Vagina (tissue), 2 donors: ENCODE data around the gene NSMCE4A. TPM values are rescaled to one million over a fixed set of nuclear protein-coding genes. Genes with fewer than 3 reads are reported as not detected.
A peak's percentile ranks its signal among the peaks of the same experiment; 100 is the strongest.

Source experiments
- DNase-seq, 2 donors: peaks; one replicate each; pipeline ENCODE4 v3.0.0-alpha.2; 2017; ENCODE audit errors: extremely low spot score in 2 of 2
- H3K27ac ChIP-seq: fragments of 200-600 bp; sonication (generic); one replicate; pipeline ENCODE4 v1.5.1; 2019
- H3K27me3 ChIP-seq: fragments of 200-600 bp; sonication (generic); one replicate; pipeline ENCODE4 v1.5.1; 2019
- H3K36me3 ChIP-seq, 2 donors: fragments of 200-600 bp; sonication (generic); one replicate each; pipeline ENCODE4 v1.5.1; 2017 to 2019
- H3K4me1 ChIP-seq: fragments of 200-600 bp; sonication (generic); one replicate; pipeline ENCODE4 v1.5.1; 2019
- H3K4me3 ChIP-seq, 2 donors: fragments of 200-600 bp; sonication (generic); 1 replicate in 1 of 2; 2 replicates in 1 of 2; pipeline ENCODE4 v1.5.1; 2016 to 2019
- H3K9me3 ChIP-seq: fragments of 200-600 bp; sonication (generic); one replicate; pipeline ENCODE4 v1.5.1; 2019
- POLR2A ChIP-seq, 2 donors: fragments of 450-650 bp; IDR thresholded peaks; one replicate each; pipeline ENCODE4 v1.6.1; 2017; ENCODE audit warnings: antibody characterized with exemption in 2 of 2, mild to moderate bottlenecking in 2 of 2, moderate library complexity in 2 of 2
- POLR2AphosphoS5 ChIP-seq, 2 donors: sonication (generic); formaldehyde crosslinking; IDR thresholded peaks; one replicate each; pipeline ENCODE4 v1.9.0; 2017; ENCODE audit warnings: antibody characterized with exemption in 2 of 2, mild to moderate bottlenecking in 2 of 2, low read depth in 1 of 2; ENCODE audit not compliant: insufficient read depth in 1 of 2
- intact Hi-C: fragments of 100-400 bp; cut with DNase I; formaldehyde crosslinking; loops from one replicate; pipeline ENCODE4 v1.15.1; 2023
- total RNA-seq: library from RNA; depleted of rRNA; stranded (reverse); fragments of >200 nt; gene quantifications from one replicate; pipeline ENCODE4 v1.2.3, GENCODE V29; 2016
- TF ChIP-seq, protein P1 (sequence below), 3 experiments: fragments of 450-650 bp in 2 of 3; fragments of 200-600 bp in 1 of 3; sonication (generic) in 1 of 3; IDR thresholded peaks; one replicate each; pipeline ENCODE4 v1.5.1; 2017 to 2019; ENCODE audit warnings: antibody characterized with exemption in 3 of 3, mild to moderate bottlenecking in 2 of 3, moderate library complexity in 2 of 3

The NSMCE4A gene
- total RNA-seq, 1 donor from 2014 or later, result 80.8 TPM

DNA sequence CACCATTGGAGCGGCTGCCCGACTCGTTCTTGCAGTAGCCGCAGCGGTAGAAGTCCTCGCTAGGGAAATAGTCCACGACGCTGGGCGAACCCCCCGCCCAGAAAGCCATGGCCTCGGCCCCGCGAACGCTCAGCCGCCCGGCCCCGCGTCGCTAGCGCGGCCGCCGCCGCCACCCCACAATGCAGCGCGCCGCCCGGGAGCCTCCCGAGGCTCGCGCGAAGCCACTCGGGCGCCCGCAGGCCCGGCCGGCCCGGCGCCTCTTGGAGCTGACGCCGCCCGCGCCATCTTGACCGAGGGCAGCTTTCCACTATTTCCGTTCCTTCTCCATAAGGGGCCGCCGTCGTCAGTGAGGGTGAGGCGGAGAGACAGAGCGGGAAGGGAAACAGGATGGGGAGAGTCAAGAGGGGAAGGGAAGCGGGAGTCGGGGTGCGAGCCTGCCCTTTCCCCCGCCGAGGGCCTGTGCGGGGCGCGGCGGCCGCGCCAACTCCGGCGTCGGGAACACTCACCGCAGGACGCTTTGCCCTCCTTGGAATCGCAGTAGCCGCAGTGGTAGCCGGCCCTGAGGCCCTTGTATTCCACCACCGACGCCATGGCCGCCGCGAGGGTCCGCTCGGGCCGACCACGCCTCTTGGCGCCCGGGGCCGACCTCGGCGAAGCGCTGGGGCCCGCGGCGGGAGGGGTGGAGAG, 47.0 kb downstream of the NSMCE4A start, which contains the start of gene ATE1:
TSS of gene ATE1 (minus strand) at position 191 of the 687 bp plus-strand sequence. CDS start at position 109, 82 bp downstream.
- Histone ChIP-seq H3K27ac (peak within 1 kb of the TSS; percentile 98), H3K36me3 (peaks cover 0 to 4% of the 10 kb centered on the region in 2 donors), H3K27me3 (no peaks in the 10 kb centered on the region), H3K4me3 (peak within 1 kb of the TSS; percentile 94 to 96), H3K4me1 (peaks cover 19% of the 10 kb centered on the region), H3K9me3 (no peaks in the 10 kb centered on the region)
- intact Hi-C loops, result loop anchor here (5.0 kb wide), 1 partner anchor 184 kb away; no protein-coding TSS in a partner anchor
- DNase-seq, result peak in 1 of 2 donors; percentile 90
- TF ChIP-seq POLR2AphosphoS5 (IDR thresholded peaks at IDR 0.05; ENCODE audit: insufficient read depth in 1 of 2, low read depth in 1 of 2) (peak in 1 of 2 donors; percentile 83), POLR2A (IDR thresholded peaks at IDR 0.05) (peak in 1 of 2 donors; percentile 66)
- TF ChIP-seq, protein P1, sequence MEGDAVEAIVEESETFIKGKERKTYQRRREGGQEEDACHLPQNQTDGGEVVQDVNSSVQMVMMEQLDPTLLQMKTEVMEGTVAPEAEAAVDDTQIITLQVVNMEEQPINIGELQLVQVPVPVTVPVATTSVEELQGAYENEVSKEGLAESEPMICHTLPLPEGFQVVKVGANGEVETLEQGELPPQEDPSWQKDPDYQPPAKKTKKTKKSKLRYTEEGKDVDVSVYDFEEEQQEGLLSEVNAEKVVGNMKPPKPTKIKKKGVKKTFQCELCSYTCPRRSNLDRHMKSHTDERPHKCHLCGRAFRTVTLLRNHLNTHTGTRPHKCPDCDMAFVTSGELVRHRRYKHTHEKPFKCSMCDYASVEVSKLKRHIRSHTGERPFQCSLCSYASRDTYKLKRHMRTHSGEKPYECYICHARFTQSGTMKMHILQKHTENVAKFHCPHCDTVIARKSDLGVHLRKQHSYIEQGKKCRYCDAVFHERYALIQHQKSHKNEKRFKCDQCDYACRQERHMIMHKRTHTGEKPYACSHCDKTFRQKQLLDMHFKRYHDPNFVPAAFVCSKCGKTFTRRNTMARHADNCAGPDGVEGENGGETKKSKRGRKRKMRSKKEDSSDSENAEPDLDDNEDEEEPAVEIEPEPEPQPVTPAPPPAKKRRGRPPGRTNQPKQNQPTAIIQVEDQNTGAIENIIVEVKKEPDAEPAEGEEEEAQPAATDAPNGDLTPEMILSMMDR (IDR thresholded peaks at IDR 0.05), result no peak

DNA sequence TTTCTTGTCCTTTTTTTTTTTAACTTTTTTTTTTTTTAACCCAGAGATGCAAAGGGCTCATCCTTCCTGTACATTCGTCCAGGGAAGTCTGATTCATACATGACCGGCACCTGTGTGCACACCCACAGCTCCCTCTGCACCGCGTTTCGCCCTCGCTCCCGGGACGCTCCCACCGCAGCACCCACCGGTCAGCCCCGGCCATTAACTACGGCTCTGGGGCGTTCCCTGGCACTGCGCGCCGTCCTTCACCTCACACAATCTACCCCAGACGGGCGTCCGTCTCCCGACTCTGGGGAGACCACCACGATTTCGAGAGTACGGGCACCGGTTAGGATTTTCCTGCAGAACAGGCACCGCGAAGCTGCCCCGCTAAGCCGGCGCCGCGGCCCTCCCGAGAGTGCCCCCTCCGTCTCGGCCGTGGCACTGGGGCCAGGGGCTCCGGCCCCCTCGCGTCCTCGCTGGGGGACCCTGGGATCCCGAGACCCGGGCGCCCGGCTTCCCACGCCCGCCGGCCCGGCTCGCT, 47.6 kb downstream of the NSMCE4A start:
- no peak for DNase-seq
- TF ChIP-seq POLR2AphosphoS5 (IDR thresholded peaks at IDR 0.05; ENCODE audit: insufficient read depth in 1 of 2, low read depth in 1 of 2) (peak in 1 of 2 donors; percentile 52), POLR2A (IDR thresholded peaks at IDR 0.05) (no peak)
- Histone ChIP-seq H3K36me3 (peaks cover 0 to 5% of the 10 kb centered on the region in 2 donors), H3K4me3 (peak overlapping the region; percentile 94 to 96), H3K4me1 (peaks cover 19% of the 10 kb centered on the region), H3K9me3 (no peaks in the 10 kb centered on the region), H3K27me3 (no peaks in the 10 kb centered on the region), H3K27ac (peak overlapping the region; percentile 98)
- intact Hi-C loops, result loop anchor here (5.0 kb wide), 1 partner anchor 185 kb away; no protein-coding TSS in a partner anchor

DNA sequence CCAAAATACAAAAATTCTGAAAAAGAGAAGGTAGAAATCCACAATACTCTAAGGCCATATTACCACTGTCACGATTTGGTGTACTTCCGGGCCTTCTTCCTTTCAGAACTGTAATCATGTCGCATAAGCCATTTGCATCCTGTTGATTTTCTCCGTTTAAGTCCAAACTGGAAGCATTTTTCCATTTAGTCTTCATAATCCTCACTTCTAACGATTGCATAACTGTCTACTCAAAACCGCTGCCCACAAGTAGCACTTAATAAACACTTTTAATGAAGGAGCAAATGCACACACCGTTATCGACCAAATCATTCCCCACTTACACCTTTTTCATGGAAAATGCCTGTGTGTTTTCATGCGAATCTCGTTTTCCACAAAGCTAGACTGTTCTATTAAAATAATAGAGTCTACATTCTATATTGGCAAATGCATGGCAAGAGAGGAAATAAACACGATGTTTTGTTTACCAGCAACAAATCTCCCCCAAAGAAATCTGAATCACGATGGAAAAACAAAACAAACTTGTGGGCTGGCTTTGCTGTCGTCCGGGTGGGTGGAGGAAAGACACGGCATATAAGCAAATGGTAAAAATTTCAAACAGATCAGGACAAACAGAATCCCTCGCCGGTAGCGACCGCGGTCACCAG, 48.2 kb downstream of the NSMCE4A start:
- Histone ChIP-seq H3K36me3 (peaks cover 0 to 5% of the 10 kb centered on the region in 2 donors), H3K4me3 (peak overlapping the region; percentile 94 to 96), H3K9me3 (no peaks in the 10 kb centered on the region), H3K4me1 (peaks cover 19% of the 10 kb centered on the region), H3K27me3 (no peaks in the 10 kb centered on the region), H3K27ac (peak overlapping the region; percentile 98)
- no peak for DNase-seq
- TF ChIP-seq POLR2AphosphoS5 (IDR thresholded peaks at IDR 0.05; ENCODE audit: insufficient read depth in 1 of 2, low read depth in 1 of 2) (no peak), POLR2A (IDR thresholded peaks at IDR 0.05) (no peak)
- TF ChIP-seq, protein P1 (IDR thresholded peaks at IDR 0.05), result no peak
- intact Hi-C loops, result loop anchor here (5.0 kb wide), 1 partner anchor 186 kb away; no protein-coding TSS in a partner anchor

DNA sequence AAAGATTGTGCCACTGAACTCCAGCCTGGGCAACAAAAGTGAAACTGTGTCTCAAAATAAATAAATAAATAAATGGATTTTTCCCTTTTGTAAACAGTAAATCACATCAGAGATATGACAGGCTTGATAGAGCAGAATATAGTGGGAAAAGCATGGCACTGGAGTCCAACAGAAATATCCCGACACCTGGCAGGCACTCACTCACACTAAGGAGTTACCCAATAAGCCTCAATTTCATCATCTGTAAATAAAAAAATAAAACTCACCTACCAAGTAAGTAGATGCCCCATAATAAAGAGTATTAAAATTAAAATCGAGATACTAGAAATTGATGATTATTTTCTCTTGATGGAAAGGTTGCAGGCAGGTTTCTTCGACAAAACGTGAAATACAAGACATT, 48.9 kb downstream of the NSMCE4A start:
- TF ChIP-seq POLR2AphosphoS5 (IDR thresholded peaks at IDR 0.05; ENCODE audit: insufficient read depth in 1 of 2, low read depth in 1 of 2), result no peak
- TF ChIP-seq, protein P1 (IDR thresholded peaks at IDR 0.05), result no peak
- no peak for TF ChIP-seq POLR2A (IDR thresholded peaks at IDR 0.05)
- no peak for DNase-seq
- peaks cover 19% of the 10 kb centered on the region for H3K4me1 ChIP-seq
- intact Hi-C loops, result loop anchor here (5.0 kb wide), 1 partner anchor 186 kb away; no protein-coding TSS in a partner anchor
- H3K36me3 ChIP-seq, result peaks cover 0 to 5% of the 10 kb centered on the region in 2 donors
- no peaks in the 10 kb centered on the region for H3K9me3 ChIP-seq
- H3K4me3 ChIP-seq, result peak overlapping the region in 1 of 2 donors; percentile 96
- H3K27me3 ChIP-seq, result no peaks in the 10 kb centered on the region
- H3K27ac ChIP-seq, result peak overlapping the region; percentile 98

DNA sequence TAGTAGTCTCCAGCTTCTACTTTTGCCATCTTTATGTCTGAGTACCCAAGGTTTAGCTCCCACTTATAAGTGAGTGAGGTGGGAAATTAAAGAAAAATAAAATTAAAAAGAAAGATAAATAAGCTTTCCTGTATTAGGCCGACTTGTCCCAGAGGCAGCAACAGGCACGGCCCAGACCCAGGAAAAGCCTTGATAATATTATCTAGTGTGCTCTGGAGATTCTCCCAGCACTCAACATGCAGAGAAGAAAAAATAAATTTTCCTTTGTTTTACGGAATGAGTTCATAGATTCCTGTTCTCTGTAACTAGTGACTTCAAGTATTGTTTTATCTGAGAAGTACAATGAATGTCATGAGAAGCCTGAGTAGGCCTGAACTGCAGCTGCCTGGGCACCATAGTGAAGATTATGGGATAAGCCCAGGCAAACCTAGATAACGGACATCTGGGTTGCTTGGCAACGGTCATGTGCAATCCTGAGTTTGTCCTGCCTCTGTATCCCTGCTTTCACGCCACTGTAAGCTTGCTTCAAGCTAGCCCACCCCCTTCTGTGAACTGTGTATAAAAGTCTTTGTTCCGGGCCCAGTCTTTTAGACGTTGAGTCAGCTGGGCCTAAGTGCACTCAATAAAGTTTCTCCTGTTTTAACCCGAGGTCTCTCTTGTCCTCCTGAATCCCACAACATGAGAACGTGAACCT, 53.6 kb downstream of the NSMCE4A start:
- Histone ChIP-seq H3K9me3 (no peaks in the 10 kb centered on the region), H3K36me3 (peaks cover 0 to 16% of the 10 kb centered on the region in 2 donors), H3K4me3 (no peak overlapping the region), H3K27ac (no peak overlapping the region), H3K4me1 (peaks cover 25% of the 10 kb centered on the region), H3K27me3 (no peaks in the 10 kb centered on the region)
- DNase-seq, result no peak
- intact Hi-C loops, result no loop called here
- TF ChIP-seq, protein P1 (IDR thresholded peaks at IDR 0.05), result no peak
- TF ChIP-seq POLR2AphosphoS5 (IDR thresholded peaks at IDR 0.05; ENCODE audit: insufficient read depth in 1 of 2, low read depth in 1 of 2), result no peak
- TF ChIP-seq POLR2A (IDR thresholded peaks at IDR 0.05), result no peak
